Activated naive CD4-positive, alpha-beta T cell treated with anti-CD3 and anti-CD28 coated beads, Interleukin-2, amount 50 U/mL, for 24 hours (primary cell): ENCODE results near the gene GLB1L.
"Not testable (repeated sequence)": the region's sequence is repeated elsewhere in the genome, so short reads cannot be mapped to it uniquely, and the experiment has no call there.

ENCODE experiments used
- H3K27ac Mint-ChIP-seq: one replicate; pipeline ENCODE4 v1.8.0; 2021; ENCODE audit warnings: mild to moderate bottlenecking, mixed read lengths
- H3K27me3 Mint-ChIP-seq: one replicate; pipeline ENCODE4 v1.8.0; 2021; ENCODE audit warnings: mixed read lengths
- H3K36me3 Mint-ChIP-seq: one replicate; pipeline ENCODE4 v1.8.0; 2021; ENCODE audit warnings: mixed read lengths
- H3K4me1 Mint-ChIP-seq: one replicate; pipeline ENCODE4 v1.8.0; 2021; ENCODE audit warnings: mixed read lengths
- H3K4me3 Mint-ChIP-seq: one replicate; pipeline ENCODE4 v1.8.0; 2021; ENCODE audit warnings: mild to moderate bottlenecking, mixed read lengths
- H3K9me3 Mint-ChIP-seq: one replicate; pipeline ENCODE4 v1.8.0; 2021; ENCODE audit warnings: mixed read lengths

Gene GLB1L

DNA sequence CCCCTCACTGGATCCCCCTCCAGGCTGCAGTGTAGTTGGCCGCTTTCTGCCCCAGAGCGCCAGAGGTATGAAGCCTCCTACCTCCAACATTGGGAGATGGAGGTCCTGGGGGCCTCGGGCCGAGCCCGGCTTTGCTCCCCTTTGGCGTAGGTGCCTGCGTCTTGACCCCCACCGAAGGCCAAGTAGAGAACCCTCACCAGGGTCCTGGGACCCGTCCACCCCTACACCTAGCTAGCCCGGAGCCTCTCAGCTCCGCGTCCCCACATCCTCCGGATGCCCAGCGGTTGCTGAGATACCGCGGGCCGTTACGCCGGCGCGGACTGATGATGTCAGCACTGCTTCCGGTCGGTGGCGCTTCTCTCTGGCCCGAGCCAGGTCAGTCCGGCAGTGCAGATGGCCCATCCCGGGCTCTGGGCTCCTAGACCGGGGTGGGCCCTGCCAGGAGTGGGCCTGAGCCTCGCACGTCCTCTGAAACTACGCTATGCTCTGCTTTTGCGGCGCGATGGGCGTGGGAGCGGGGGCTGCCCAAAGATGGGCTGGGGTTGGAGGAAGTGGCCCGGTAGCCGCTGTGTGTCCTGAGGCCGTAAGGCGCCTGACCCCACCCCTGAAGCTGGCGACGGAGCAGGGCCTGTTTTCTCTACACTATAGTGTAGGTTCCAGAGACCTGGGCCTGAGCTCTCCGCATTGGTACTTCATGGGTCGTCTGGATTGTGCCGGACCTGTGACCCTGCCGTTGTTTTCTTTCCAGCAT, at the start of gene GLB1L, which contains the start of gene STK16:
GLB1L (minus strand) TSS at position 297 of the 751 bp plus-strand sequence. CDS start 1,871 bp downstream, outside the sequence.
STK16 (plus strand) TSS at position 332 of the 751 bp plus-strand sequence. CDS start 521 bp downstream, outside the sequence.
- H3K36me3 Mint-ChIP-seq: peaks cover 7% of the 10 kb centered on the region
- H3K27me3 Mint-ChIP-seq: no peaks in the 10 kb centered on the region
- H3K4me1 Mint-ChIP-seq: peaks cover 65% of the 10 kb centered on the region
- no peaks in the 10 kb centered on the region for H3K9me3 Mint-ChIP-seq
- H3K4me3 Mint-ChIP-seq: peak within 1 kb of the TSS; percentile 98
- peak within 1 kb of the TSS; percentile 97 for H3K27ac Mint-ChIP-seq

DNA sequence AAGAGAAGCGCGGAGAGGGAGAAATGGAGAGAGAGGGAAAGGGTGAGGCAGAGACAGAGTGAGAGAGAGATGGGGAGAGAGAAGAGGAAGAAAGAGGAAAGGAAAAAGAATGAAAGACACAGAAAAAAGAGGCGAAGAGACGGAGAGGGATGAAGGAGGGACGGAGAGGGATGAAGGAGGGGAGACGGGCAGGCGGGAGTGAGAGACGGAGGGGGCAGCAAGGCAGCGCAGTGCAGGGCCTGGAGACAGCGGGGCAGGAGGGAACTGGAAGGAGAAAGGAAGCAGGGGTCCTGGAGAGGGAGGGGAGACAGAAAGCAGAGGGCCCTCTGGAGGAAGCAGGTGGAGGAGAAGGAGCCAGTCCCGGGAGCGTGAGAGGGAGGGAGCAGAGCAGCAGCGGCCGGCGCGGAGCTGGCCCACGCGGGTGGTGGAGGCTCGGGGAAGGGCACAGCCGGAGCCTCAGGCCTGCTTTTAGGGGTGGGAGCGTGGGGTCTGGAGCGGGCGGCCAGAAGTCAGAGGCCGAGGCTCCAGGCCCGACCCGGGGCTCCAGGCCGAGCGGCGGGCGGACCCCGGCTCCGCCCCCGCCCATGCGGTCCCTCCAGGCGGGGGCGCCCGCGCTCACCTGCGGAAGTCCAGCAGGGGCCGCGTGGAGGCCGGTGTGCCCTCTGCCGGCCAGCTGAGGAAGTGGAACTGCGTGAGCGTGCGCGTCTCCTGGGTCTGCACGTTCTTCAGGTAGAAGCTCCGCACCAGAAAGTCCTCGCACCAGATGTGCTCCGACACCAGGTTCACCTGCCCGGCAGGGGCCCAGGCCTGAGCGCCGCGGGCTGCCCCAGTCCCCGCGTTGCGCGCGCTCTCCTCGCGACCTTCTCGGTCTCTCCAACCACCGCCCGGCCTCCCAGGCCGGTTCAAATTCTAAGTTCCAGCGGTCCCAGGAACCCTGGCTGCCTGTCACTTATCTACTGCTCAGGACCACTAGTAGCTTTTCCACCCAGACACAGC, 49.4 kb upstream of the GLB1L start:
- Mint-ChIP-seq H3K27ac (peak overlapping the region; percentile 96), H3K4me1 (peaks cover 30% of the 10 kb centered on the region), H3K36me3 (no peaks in the 10 kb centered on the region), H3K27me3 (no peaks in the 10 kb centered on the region), H3K4me3 (peak overlapping the region; percentile 86), H3K9me3 (no peaks in the 10 kb centered on the region)

DNA sequence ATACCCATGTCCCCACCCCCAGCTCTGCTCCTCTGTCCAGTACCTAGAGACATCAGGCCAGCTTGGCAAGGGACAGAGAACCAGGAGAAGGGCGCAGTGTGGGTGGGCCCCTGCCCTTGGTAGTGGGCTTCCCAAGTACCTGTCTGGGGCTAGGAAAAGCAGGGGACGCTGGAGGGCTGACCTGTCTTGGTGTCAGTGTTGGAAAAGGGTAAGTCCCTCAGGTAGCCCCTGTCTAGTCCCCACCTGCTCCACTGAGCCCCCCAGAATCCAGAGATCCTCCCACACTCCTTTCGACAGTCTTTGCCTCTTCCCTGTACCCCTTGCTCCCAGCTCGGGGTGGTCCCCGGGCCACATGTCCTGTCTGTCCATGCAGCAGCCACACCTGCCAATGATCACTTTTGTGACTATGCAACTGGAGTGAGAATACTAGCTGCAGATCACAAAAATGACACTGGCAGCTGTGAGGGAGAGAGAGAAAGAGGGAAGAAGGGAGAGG, 48.5 kb upstream of the GLB1L start:
- no peaks in the 10 kb centered on the region for H3K27me3 Mint-ChIP-seq
- H3K9me3 Mint-ChIP-seq: no peaks in the 10 kb centered on the region
- H3K27ac Mint-ChIP-seq: peak overlapping the region; percentile 96
- H3K4me3 Mint-ChIP-seq: peak overlapping the region; percentile 86
- no peaks in the 10 kb centered on the region for H3K36me3 Mint-ChIP-seq
- peaks cover 30% of the 10 kb centered on the region for H3K4me1 Mint-ChIP-seq

DNA sequence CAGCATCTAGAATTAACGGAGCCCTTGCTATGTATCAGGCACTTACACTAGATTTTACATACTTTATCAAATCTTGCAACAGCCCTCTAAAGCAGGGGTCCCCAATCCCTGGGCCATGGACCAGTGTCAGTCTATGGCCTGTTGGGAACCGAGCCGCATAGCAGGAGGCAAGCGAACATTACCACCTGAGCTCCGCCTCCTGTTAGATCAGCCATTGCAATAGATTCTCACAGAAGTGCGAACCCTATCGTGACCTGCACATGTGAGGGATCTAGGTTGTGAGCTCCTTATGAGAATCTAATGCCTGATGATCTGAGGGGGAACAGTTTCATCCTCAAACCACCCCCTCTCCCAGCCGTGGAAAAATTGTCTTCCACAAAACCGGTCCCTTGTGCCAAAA, 47.4 kb upstream of the GLB1L start:
- Mint-ChIP-seq H3K36me3 (no peaks in the 10 kb centered on the region), H3K9me3 (no peaks in the 10 kb centered on the region), H3K27ac (no peak overlapping the region), H3K4me1 (peaks cover 27% of the 10 kb centered on the region), H3K4me3 (no peak overlapping the region), H3K27me3 (no peaks in the 10 kb centered on the region)

DNA sequence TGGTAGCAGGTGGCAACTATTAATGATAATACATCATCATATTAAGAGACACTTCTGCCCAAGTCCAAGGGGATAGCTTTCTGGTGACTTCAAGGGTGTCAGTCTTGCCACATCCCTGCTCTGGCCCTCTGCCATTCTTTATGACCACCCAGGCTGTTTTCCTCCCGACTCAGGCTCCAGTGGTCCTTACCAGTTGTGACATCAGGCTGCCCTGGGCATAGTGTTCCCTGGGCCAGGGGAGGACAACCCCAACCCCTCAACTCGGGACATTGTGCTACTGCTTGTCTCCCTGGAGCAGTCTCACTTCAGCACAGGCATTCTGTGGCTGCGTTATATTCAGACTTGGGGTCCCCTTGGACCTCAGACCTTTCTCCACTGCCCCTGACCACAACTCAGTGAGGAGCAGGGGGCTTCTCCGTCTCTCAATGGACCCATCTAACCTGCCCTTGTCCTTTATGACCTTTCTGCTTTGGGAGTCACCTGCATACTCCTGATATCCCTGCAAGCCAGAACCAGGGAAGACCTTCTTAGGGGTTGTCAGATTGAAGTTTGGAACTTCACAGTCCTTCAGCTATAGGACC, 46.8 kb upstream of the GLB1L start:
- H3K36me3 Mint-ChIP-seq: no peaks in the 10 kb centered on the region
- no peaks in the 10 kb centered on the region for H3K9me3 Mint-ChIP-seq
- H3K27me3 Mint-ChIP-seq: no peaks in the 10 kb centered on the region
- H3K27ac Mint-ChIP-seq: no peak overlapping the region
- H3K4me1 Mint-ChIP-seq: peaks cover 24% of the 10 kb centered on the region
- no peak overlapping the region for H3K4me3 Mint-ChIP-seq

DNA sequence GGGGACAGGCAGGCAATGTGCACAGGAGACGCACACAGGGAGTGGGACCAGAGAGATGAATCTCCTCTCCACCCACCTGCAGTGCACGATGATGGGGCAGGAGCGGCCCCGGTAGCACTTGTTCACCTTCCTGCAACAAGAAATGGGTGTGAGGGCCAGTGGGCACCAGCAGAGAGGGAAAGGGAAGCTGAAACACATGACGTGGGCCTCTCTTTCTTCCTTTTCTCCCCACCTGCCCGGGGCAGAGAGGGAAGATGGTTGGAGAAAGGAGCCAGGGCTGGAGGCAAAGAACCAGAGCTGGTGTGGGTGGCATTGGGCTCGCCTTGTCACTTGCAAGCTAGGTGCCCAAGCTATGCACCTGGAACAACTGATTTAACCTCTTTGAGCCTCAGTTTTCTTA, 46.1 kb upstream of the GLB1L start:
- H3K27ac Mint-ChIP-seq: no peak overlapping the region
- peaks cover 19% of the 10 kb centered on the region for H3K4me1 Mint-ChIP-seq
- H3K4me3 Mint-ChIP-seq: no peak overlapping the region
- H3K9me3 Mint-ChIP-seq: no peaks in the 10 kb centered on the region
- H3K36me3 Mint-ChIP-seq: no peaks in the 10 kb centered on the region
- no peaks in the 10 kb centered on the region for H3K27me3 Mint-ChIP-seq

DNA sequence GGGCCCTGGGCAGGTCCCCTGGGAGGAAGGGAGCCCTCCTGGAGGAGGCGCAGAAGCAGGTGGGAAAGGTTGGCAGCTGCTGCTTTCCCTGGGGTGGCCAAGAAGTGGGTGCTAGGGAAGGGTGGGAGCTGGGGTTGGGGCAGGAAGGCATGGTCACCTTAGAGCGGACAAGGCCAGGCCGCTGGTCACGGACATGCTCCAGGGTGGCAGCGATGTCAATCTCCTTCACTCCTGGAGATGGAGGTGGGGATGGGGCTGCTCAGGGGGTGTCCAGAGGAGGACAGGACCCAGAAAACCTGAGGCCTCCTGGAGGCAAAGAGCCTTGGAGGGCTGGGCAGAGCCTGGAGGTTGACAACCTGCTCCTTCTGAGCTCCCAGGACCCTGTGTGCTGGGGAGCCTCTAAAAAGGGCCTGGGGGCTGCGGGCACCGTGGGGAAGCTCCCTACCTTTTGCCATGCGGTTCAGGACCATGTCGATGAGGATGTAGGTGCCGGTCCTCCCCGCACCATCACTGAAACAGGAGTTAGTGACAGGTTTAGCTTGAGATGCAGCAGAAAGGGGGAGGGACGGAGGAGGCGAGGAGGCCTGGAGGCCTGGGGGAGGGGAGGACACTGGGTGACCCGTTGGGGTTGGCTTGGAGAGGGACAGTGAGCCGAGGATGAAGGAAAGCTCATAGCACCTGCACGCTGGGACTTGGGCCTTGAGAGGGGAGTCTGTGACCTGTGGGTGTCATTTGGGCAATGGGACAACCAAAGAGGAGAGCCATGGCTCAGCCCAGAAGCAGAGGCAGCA, 45.3 kb upstream of the GLB1L start:
- Mint-ChIP-seq H3K27ac (no peak overlapping the region), H3K4me3 (no peak overlapping the region), H3K4me1 (peaks cover 13% of the 10 kb centered on the region), H3K36me3 (no peaks in the 10 kb centered on the region), H3K9me3 (no peaks in the 10 kb centered on the region), H3K27me3 (no peaks in the 10 kb centered on the region)

DNA sequence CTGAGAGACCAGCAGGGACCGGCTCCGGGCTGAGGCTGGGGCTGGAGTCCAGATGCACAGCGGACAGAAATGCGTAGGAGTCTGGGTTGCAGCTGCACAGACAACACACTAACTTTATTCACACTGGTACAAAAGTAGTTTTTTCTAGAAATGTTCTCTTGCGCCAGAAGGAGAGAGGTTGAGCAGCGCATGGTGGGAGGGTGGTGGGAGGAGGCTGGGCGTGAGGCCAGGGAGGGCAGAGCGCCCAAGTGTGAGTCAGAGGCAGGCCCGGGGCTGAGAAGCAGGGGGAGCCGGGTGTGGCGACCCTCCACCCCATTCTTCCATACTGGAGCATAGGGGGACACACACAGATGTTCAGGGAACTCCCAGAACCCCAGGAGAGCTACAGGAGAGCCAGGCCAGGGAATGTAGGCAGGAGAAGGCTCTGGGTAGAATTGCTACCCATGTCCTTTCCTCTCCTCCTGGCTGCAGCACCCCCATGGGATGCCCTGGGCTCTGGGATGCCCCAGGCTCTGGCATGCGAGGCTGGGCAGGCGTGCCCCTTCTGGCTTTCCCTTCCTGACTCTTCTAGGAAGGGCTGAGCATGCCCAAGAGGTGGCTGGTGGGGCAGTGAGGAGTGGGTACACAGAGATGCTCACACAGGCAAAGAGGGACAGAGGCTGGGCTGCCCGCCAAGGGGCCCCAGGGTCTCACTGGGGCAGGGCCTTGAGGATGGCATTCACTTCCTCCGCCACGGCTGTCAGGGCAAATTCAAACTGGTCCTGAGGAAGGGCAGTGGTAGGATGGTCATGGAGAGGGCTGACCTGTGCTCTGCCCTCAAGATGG, 44.5 kb upstream of the GLB1L start:
- Mint-ChIP-seq H3K4me3 (no peak overlapping the region), H3K9me3 (no peaks in the 10 kb centered on the region), H3K27me3 (no peaks in the 10 kb centered on the region), H3K36me3 (no peaks in the 10 kb centered on the region), H3K27ac (no peak overlapping the region), H3K4me1 (peaks cover 9% of the 10 kb centered on the region)

DNA sequence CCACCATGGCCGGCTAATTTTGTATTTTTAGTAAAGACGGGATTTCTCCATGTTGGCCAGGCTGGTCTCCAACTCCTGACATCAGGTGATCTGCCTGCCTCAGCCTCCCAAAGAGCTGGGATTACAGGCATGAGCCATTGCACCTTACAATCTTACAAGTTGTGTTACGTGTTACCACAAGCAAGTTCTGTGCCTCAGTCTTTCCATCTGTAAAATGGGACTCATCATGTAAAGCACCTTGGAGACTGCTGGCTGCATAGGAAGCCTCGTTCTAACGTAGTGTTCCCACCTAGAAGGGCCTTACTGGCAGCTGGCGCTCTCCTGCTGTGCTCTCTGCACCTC, 43.9 kb upstream of the GLB1L start:
- Mint-ChIP-seq H3K36me3 (no peaks in the 10 kb centered on the region), H3K4me3 (no peak overlapping the region), H3K9me3 (no peaks in the 10 kb centered on the region), H3K27ac (no peak overlapping the region), H3K4me1 (peaks cover 6% of the 10 kb centered on the region), H3K27me3 (no peaks in the 10 kb centered on the region)

DNA sequence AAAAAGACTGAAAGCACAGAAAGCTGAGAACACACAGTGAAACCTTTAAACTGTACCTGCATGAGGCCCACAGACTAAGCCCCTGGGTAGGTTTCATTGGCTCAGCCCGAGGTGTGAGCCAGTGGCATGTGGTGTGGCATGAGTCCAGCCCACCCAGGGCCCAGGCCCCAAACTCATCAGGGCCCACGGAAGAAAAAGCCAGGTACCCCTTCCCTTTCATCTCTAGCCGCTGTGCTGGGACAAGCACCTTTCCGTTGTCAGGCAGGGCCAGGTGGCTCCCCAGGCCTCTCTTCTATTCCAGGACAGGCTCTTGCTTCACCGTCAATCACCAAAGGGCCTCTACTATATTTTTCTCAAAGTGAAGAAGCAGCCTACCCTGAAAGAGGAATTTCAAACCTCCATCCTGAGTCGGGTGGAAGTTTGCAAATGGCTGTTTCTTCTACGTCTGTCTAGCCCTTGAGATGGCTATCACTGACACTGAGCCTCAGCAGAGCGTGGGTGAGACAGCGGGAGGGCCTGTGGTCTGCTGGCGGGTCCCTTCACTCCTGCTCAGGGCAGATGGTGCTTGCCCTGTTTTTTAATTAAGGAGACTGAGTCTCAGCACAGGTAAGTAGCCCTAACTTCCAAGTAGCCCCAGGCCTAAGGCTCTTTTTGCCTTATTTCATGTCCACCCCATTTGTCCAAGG, 42.5 kb upstream of the GLB1L start:
- Mint-ChIP-seq H3K27me3 (no peaks in the 10 kb centered on the region), H3K36me3 (peaks cover 6% of the 10 kb centered on the region), H3K4me1 (peaks cover 8% of the 10 kb centered on the region), H3K9me3 (no peaks in the 10 kb centered on the region), H3K27ac (no peak overlapping the region), H3K4me3 (no peak overlapping the region)

DNA sequence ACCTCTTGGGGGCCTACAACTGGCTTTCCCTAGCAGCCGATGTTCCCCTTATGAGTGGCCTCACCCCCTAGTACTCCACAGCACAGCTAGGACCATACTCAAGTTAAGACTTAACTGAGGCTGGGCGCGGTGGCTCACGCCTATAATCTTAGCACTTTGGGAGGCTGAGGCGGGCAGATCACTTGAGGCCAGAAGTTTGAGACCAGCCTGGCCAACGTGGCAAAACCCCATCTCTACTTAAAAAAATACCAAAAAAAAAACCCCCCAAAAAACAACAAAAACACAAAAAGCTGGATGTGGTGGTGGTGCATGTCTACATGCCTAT, 41.8 kb upstream of the GLB1L start:
- H3K27me3 Mint-ChIP-seq, H3K9me3 Mint-ChIP-seq, H3K4me3 Mint-ChIP-seq, H3K36me3 Mint-ChIP-seq, H3K27ac Mint-ChIP-seq, H3K4me1 Mint-ChIP-seq: not testable (repeated sequence)

DNA sequence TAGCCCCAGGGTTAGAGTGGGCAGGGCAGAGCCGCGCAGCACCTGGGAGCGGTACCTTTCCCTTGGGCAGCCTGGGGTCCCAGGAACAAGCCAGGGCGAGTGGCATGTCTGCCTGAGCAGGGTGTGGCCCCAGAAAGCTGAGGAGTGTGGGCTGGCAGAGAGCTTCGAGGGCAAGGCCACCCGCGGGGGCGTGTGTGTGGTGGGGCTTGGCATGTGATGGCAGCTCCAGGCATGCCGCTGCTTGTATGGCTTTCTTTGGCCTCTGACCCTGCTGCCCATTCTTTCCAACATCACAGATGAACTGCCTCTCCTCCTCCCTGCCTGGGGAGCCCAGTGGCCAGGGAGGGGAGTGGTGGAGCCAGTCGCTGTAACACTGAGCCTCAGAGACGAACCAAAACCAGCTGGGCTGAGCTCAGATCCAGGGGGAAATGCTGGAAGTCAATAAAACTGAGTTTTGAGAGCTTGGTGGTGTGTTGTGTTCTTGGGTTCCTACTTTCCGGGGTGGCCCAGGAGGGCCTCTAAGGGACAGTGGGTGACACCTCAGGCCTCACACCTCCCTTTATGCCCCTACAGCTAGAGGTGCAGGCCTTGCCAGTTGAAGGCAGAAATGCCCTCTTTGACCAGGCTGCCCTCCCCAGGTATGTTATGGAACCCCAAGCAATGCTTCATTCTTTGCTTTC, 41.3 kb upstream of the GLB1L start:
- peaks cover 6% of the 10 kb centered on the region for H3K36me3 Mint-ChIP-seq
- no peak overlapping the region for H3K27ac Mint-ChIP-seq
- H3K27me3 Mint-ChIP-seq: no peaks in the 10 kb centered on the region
- H3K4me3 Mint-ChIP-seq: no peak overlapping the region
- H3K4me1 Mint-ChIP-seq: peaks cover 9% of the 10 kb centered on the region
- no peaks in the 10 kb centered on the region for H3K9me3 Mint-ChIP-seq

DNA sequence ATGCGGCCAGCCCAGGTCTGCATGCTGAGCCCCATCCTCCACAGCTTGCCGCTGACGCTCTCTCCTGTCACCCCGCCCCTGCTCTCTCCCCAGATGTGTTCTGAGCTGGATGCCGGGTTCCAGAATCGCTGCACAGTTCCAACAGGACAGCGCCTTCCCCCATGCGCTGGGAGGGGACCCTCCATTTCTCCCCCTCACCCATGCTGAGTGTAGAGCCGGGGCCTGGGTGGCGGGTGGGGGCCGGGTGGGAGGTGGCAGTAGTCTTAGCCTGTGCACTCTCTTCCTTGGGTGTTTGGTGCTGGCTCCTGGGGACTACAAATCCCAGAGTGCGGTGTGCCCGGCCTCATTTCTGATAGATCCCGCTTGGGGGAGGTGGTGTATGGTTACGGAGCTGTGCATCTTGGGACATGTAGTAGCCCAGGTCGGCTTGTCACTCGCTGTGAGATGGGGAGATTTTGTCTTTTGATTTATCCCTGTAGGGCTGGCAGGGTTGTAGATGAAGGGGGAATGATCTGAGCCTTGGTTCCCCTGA, 40.7 kb upstream of the GLB1L start:
- Mint-ChIP-seq H3K4me3 (no peak overlapping the region), H3K36me3 (peaks cover 6% of the 10 kb centered on the region), H3K27me3 (no peaks in the 10 kb centered on the region), H3K9me3 (no peaks in the 10 kb centered on the region), H3K27ac (no peak overlapping the region), H3K4me1 (peaks cover 15% of the 10 kb centered on the region)
